Erythroblast (primary cell): ENCODE data around the gene JARID2.

Source experiments
- DNase-seq, 2 experiments: peaks; one replicate each; lab custom pipeline; 2025; lab: John Stamatoyannopoulos, UW
- GATA1 ChIP-seq: IDR thresholded peaks from 2 replicates; pipeline ENCODE4 v1.6.1; 2011; ENCODE audit warnings: low read depth, mild to moderate bottlenecking, control low read depth, low read length, moderate library complexity
- POLR2A ChIP-seq: IDR thresholded peaks from 2 replicates; pipeline ENCODE4 v1.6.1; 2011; ENCODE audit warnings: mild to moderate bottlenecking, low read length

The JARID2 gene

GRCh38 chr6:15340105-15340601 lies 94.3 kb downstream of the JARID2 start:
- no peak for DNase-seq
- TF ChIP-seq GATA1: no peak
- no peak for TF ChIP-seq POLR2A

DNA sequence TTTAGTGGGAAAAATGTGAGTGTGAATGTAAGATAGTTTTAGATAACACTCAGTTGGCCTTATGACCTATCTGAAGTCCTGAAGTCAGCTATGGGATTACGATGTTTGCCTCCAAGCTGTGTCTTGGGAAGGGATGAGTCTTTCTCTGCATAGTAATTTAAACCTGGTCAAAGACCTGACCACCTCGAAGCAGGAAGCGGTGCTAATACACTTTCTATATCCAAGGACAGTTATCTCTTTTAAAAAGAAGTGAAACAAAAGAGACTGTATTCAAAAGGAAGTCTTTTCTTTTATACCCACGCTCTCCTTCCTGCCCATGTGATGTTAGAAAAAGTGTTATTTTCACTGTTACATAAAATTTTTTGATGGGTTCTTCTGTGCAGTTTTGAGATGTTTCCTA lies 94.9 kb downstream of the JARID2 start:
- DNase-seq: peak; percentile 33 to 35
- TF ChIP-seq GATA1: no peak

DNA sequence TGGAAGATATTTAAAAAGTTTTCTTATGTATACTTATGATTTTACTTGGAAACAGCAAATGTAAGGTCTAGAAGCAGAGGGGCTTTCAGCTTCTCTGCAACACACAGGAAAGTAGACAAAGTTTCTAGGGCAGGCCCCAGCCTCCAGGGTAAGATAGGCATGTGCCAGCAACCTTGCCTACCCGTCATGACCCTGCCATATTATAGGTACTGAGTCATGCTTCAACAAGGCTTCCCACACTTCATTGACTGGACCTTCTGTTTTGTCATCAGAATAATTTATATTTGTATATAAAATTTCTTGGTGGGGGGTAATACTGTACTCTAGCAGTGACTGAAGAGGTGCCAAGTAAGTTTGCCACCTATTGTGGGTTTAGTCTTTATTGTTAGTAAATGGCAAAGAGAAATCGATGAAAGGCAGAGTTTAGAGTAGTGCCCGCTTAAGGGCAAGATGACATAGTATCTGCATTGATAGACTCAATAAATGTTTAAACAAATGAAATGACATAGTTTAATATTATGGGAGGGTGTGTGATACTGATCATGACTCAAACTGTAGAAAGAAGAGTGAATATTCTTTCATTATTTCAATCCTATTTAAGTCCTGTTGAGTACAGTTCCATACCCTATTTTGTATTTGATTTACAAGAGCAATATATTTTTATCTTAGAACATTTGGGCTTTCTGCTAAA lies 95.6 kb downstream of the JARID2 start:
- TF ChIP-seq POLR2A: no peak
- TF ChIP-seq GATA1: no peak
- DNase-seq: peak; percentile 69 to 71

DNA sequence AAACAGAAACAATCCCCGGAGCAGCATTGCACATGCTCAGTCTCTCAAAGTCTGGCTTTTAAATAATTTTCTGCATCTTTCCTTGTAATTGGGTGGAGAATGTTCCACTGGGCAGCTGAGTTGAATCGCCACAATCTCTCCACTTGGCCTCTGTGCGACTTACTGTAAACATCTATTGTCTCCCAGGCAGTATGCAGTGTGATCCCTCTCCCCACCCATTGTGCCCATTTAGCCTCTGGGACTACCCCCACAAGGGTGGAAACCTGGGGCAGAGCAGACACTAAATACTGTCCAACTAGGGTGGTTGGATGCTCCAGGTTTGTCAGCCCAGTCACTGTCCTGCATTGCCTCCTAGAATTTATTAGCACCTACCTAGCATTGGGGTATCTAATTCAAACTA lies 96.2 kb downstream of the JARID2 start:
- DNase-seq: peak in 1 of 2 experiments; percentile 28
- TF ChIP-seq GATA1 (no peak), POLR2A (no peak)

- no peak for TF ChIP-seq POLR2A
- no peak for TF ChIP-seq GATA1
Measured at GRCh38 chr6:15343490-15344191, 97.8 kb downstream of the JARID2 start.

DNA sequence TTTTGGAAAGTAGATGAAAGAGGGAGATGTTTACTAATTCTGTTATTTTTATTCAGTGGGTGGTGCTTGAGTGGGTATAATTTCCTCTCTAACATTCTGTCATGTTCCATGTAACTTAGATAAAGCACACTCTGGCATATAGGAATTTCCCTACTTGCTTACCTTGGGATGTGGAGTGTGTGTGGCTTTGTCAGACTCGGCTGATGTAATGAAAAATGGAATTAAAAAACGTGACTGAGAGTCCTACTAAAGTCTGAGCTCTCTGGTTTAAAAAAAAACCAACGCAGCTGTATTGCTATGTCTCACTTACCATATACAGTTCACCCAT lies 98.3 kb downstream of the JARID2 start:
- TF ChIP-seq GATA1: no peak
- no peak for TF ChIP-seq POLR2A
- no peak for DNase-seq

More at GRCh38 chr6:15343490-15344191, 97.8 kb downstream of the JARID2 start:
- peak; percentile 65 to 92 for DNase-seq

DNA sequence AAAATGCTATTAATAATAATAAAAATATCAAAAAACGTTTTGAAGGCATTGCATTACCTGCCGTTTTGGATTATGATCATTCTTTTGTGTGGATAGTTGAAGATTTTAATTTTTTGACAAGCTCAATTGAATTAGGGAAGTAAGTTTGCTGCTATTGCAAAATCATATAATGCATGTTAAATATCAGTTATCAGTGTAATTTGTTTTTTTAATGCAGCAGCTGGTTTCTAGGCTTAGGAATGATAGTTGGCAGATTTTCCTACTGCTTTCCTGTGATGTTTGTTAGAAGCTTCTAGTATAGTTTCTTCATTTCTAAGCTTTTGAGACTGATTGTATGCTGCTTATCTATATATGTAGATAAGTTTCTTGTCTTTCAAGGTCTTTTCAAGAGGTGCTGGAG lies 99.0 kb downstream of the JARID2 start:
- DNase-seq: no peak
- TF ChIP-seq GATA1: no peak
- no peak for TF ChIP-seq POLR2A

DNA sequence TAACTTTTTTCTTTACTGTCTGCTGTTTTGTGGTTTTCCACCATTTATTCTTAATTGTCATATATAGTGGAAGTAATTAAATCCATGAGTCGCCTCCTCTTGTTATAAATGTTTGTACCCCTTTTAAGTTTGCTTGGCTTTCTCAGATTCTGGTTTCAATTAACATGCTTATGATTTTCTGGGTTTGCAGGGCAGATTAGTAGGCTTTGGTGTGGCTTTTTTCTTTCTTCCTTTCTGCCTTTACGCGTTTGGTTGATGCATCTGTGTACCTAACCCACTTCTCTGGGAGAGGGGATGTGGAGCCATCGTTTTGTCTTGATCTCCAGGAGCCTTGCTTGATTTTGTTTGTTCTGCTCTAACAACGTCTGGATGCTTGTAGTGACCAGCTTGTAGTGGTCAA lies 100.4 kb downstream of the JARID2 start:
- DNase-seq: no peak
- no peak for TF ChIP-seq POLR2A
- TF ChIP-seq GATA1: no peak

GRCh38 chr6:15348528-15348927 lies 102.7 kb downstream of the JARID2 start:
- DNase-seq: no peak

DNA sequence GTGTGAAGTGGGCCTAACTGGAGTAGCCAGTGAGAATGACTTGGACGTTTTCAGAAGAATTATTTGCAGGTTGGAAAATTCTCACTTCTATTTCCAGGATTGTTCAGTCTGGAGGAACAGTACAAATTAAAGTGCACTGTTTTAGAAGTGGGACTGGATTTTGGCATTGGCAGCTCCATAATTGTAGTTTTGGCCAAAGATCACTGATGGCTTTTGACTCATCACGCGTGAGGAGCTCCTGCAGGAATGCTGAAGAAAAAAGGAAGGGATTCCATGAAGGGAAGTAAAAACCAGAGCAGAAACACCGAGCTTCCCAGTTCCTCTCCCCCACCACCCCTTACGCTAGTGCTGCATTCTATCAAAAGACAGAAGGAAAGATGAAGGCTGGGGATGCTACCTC lies 103.5 kb downstream of the JARID2 start:
- TF ChIP-seq GATA1: no peak
- TF ChIP-seq POLR2A: no peak
- DNase-seq: no peak

More at GRCh38 chr6:15348528-15348927, 102.7 kb downstream of the JARID2 start:
- TF ChIP-seq GATA1: no peak
- TF ChIP-seq POLR2A: no peak

DNA sequence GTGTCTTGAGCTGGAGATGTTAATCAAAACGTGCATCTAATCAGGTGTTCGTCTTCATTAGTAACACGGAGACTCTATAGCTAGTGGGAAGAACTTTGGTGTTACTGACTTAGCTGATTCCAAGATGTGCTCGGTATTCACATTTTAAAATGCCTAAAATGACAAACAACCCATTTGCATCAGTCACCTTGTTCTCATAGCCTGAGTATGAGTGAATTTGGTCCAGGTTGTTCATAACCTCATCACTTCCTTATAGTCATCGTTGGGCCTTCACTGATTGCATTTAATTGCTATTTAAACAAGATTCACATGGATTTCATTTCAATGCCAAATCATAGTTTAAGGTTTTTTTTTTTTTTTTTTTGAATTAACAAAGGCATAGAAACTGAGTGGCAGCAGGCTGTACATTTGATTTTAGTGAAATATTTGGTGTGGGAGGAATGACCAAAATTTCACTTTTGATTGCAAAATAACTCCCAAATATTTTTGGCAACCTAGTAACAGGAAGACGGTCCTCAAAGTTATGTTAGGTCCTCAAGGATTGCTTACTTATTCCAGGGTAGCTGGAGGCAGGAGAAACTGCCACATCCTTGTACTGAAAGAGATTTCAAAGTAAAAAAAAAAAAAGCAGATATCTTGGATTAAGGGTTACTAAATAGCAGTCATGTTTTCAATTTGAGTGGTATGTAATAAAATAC lies 104.7 kb downstream of the JARID2 start:
- TF ChIP-seq GATA1 (no peak), POLR2A (no peak)
- DNase-seq: no peak

DNA sequence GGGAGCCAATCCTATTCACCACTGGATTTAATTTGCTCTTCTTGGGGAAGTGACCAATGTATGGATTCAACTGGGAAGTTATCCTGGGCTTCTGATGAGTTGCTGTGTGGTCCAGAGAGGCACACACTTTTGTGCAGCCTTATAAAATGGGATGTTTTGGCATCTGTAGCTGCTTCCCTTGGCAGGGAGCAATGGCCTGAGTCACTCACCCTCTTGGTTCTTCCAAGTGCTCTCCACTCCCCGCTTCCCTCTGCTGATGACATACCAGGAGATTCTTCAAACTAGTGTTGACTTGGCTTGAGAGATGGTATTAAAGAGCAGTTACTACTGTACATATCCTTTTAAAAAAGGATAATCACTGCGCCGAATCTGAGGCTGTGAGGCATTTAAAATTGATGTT lies 105.8 kb downstream of the JARID2 start:
- DNase-seq: peak; percentile 24 to 69

DNA sequence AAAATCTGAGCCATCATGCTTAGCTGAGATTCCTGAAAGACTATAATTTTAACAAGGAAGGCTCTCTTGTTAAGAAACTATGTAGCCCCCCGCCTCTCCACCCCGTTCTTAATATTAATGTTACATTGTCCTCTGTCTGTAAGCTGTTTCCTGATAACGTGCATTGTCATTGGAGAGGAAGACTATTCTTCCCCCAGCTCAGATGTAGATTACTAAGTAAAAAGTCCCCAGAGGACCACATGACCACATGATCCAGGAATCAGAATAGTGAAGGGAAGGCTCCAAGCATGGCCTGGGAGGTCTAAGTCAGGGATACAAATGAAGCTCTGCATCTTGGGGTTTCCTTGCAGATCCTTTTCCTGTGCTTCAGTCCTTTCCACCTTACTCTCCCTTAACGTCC lies 106.4 kb downstream of the JARID2 start:
- TF ChIP-seq GATA1 (no peak), POLR2A (no peak)
- DNase-seq: no peak

More for the DNA sequence above, 105.8 kb downstream of the JARID2 start:
- TF ChIP-seq GATA1 (no peak), POLR2A (no peak)

GRCh38 chr6:15352845-15353244 lies 107.0 kb downstream of the JARID2 start:
- no peak for TF ChIP-seq GATA1
- no peak for TF ChIP-seq POLR2A
- DNase-seq: no peak

- TF ChIP-seq GATA1: no peak
- TF ChIP-seq POLR2A: no peak
- DNase-seq: no peak
Measured at GRCh38 chr6:15355683-15356099, 109.8 kb downstream of the JARID2 start.
